SK-N-SH (cell line): ENCODE measurements around the gene SLC2A11. TPM values are rescaled to one million over a fixed set of nuclear protein-coding genes. Genes with fewer than 3 reads are reported as not detected.

Experiments used
- CTCF ChIA-PET: fragments of 300-600, 350-600 bp; formaldehyde crosslinking; extraction: SDS; loops from one replicate; lab custom pipeline; 2021; lab: Yijun Ruan, JAX
- POLR2A ChIA-PET: fragments of 350-600 bp; sonication (Branson Sonifier 250); formaldehyde crosslinking; extraction: SDS; loops from one replicate; lab custom pipeline; 2020; ENCODE audit warnings: antibody characterized with exemption, inconsistent platforms; lab: Yijun Ruan, JAX
- DNase-seq: peaks from one replicate; pipeline ENCODE4 v3.0.0; 2012
- H2AFZ ChIP-seq: fragments of 200-600 bp; sonication (generic); 2 replicates; pipeline ENCODE4 v1.8.1; 2016; ENCODE audit warnings: antibody characterized with exemption, mild to moderate bottlenecking, low read depth
- H3F3A ChIP-seq: fragments of 200-600 bp; sonication (generic); replicated peaks from 2 replicates; pipeline ENCODE3; 2016; ENCODE audit warnings: antibody characterized with exemption, mild to moderate bottlenecking; ENCODE audit not compliant: insufficient read depth
- H3K27ac ChIP-seq, 2 experiments: fragments of 200-500 bp in 1 of 2; fragments of 200-600 bp in 1 of 2; sonication (Bioruptor generic) in 1 of 2; sonication (generic), shearing (Covaris generic) in 1 of 2; 2 replicates each; pipeline versions ENCODE4 v1.5.1 to v1.6.1; 2014 to 2016; ENCODE audit warnings: low read depth in 2 of 2, inconsistent platforms in 1 of 2, low read length in 1 of 2, mild to moderate bottlenecking in 1 of 2, mixed read lengths in 1 of 2
- H3K27me3 ChIP-seq: fragments of 200-600 bp; sonication (generic), shearing (Covaris generic); 2 replicates; pipeline ENCODE4 v1.6.1; 2016; ENCODE audit warnings: mixed run types; ENCODE audit not compliant: insufficient read depth
- H3K36me3 ChIP-seq, 2 experiments: fragments of 200-500 bp in 1 of 2; fragments of 200-600 bp in 1 of 2; sonication (Bioruptor generic) in 1 of 2; sonication (generic) in 1 of 2; replicated peaks in 1 of 2; 2 replicates each; pipeline versions ENCODE3 to v1.5.1; 2014 to 2016; ENCODE audit warnings: low read length in 1 of 2, mild to moderate bottlenecking in 1 of 2; ENCODE audit not compliant: insufficient read depth in 2 of 2, control insufficient read depth in 1 of 2
- H3K4me1 ChIP-seq, 2 experiments: fragments of 200-500 bp in 1 of 2; fragments of 200-600 bp in 1 of 2; sonication (Bioruptor generic) in 1 of 2; sonication (generic), shearing (Covaris generic) in 1 of 2; 2 replicates each; pipeline versions ENCODE4 v1.5.1 to v1.6.1; 2014 to 2016; ENCODE audit warnings: low read depth in 1 of 2, low read length in 1 of 2, mixed run types in 1 of 2; ENCODE audit not compliant: insufficient read depth in 2 of 2, control insufficient read depth in 1 of 2
- H3K4me2 ChIP-seq: fragments of 200-600 bp; sonication (generic), shearing (Covaris generic); 2 replicates; pipeline ENCODE4 v1.6.1; 2017; ENCODE audit warnings: mixed run types
- H3K4me3 ChIP-seq, 2 experiments: fragments of 200-500 bp in 1 of 2; fragments of 200-600 bp in 1 of 2; sonication (Bioruptor generic) in 1 of 2; sonication (generic), shearing (Covaris generic) in 1 of 2; 2 replicates each; pipeline versions ENCODE4 v1.5.1 to v1.8.1; 2014 to 2016; ENCODE audit warnings: low read depth in 2 of 2, inconsistent platforms in 1 of 2, low read length in 1 of 2, mild to moderate bottlenecking in 1 of 2, mixed read lengths in 1 of 2, moderate library complexity in 1 of 2
- H3K79me2 ChIP-seq: fragments of 200-600 bp; sonication (generic); 2 replicates; pipeline ENCODE4 v1.8.1; 2017; ENCODE audit warnings: mild to moderate bottlenecking; ENCODE audit not compliant: insufficient read depth
- H3K9ac ChIP-seq: fragments of 200-600 bp; sonication (generic); 2 replicates; pipeline ENCODE4 v1.6.1; 2017; ENCODE audit warnings: mixed run types
- H3K9me2 ChIP-seq: fragments of 200-600 bp; sonication (generic); 2 replicates; pipeline ENCODE4 v1.6.1; 2017; ENCODE audit warnings: mixed run types
- H3K9me3 ChIP-seq: fragments of 200-600 bp; sonication (generic); 2 replicates; pipeline ENCODE4 v1.6.1; 2017; ENCODE audit warnings: mixed run types, mild to moderate bottlenecking, moderate library complexity
- H4K20me1 ChIP-seq: fragments of 200-600 bp; sonication (generic); 2 replicates; pipeline ENCODE4 v1.6.1; 2017; ENCODE audit warnings: mild to moderate bottlenecking, mixed run types; ENCODE audit not compliant: insufficient read depth
- CHD2 ChIP-seq: fragments of 150-350 bp; IDR thresholded peaks from 2 replicates; pipeline ENCODE4 v1.6.1; 2018; ENCODE audit warnings: low read length; ENCODE audit not compliant: partially characterized antibody
- ELF1 ChIP-seq: IDR thresholded peaks from 2 replicates; pipeline ENCODE4 v1.4.0; 2012
- EP300 ChIP-seq, 2 experiments: IDR thresholded peaks; 2 replicates each; pipeline versions ENCODE4 v1.4.0 to v1.6.1; 2012; ENCODE audit warnings: borderline replicate concordance in 1 of 2, low read depth in 1 of 2, low read length in 1 of 2
- FOSL2 ChIP-seq: IDR thresholded peaks from 2 replicates; pipeline ENCODE4 v1.4.0; 2012; ENCODE audit warnings: low read depth, mild to moderate bottlenecking, moderate library complexity, borderline replicate concordance
- FOXM1 ChIP-seq: IDR thresholded peaks from 2 replicates; pipeline ENCODE4 v1.4.0; 2012; ENCODE audit warnings: low read depth, mild to moderate bottlenecking
- MEF2A ChIP-seq: IDR thresholded peaks from 2 replicates; pipeline ENCODE4 v1.4.0; 2012; ENCODE audit warnings: low read depth, borderline replicate concordance
- MXI1 ChIP-seq: IDR thresholded peaks from 2 replicates; pipeline ENCODE4 v1.6.1; 2012; ENCODE audit warnings: mild to moderate bottlenecking, low read depth, low read length, improper control_type of control experiment
- NFIC ChIP-seq: IDR thresholded peaks from 2 replicates; pipeline ENCODE4 v1.4.0; 2012; ENCODE audit warnings: borderline replicate concordance
- POLR2AphosphoS5 ChIP-seq: IDR thresholded peaks from 2 replicates; pipeline ENCODE4 v1.6.1; 2012; ENCODE audit warnings: low read depth, low read length
- RFX5 ChIP-seq: IDR thresholded peaks from 2 replicates; pipeline ENCODE4 v1.6.1; 2012; ENCODE audit warnings: mild to moderate bottlenecking, improper control_type of control experiment, low read length
- RXRA ChIP-seq: IDR thresholded peaks from 2 replicates; pipeline ENCODE4 v1.4.0; 2012; ENCODE audit warnings: low read depth, mild to moderate bottlenecking, borderline replicate concordance
- SIN3A ChIP-seq: IDR thresholded peaks from 2 replicates; pipeline ENCODE4 v1.6.1; 2012; ENCODE audit warnings: low read depth, mild to moderate bottlenecking, low read length, moderate library complexity, borderline replicate concordance
- SMC3 ChIP-seq: IDR thresholded peaks from 2 replicates; pipeline ENCODE4 v1.6.1; 2012; ENCODE audit warnings: low read depth, low read length, improper control_type of control experiment
- TCF12 ChIP-seq: IDR thresholded peaks from 2 replicates; pipeline ENCODE4 v1.4.0; 2012
- YY1 ChIP-seq: IDR thresholded peaks from 2 replicates; pipeline ENCODE4 v1.4.0; 2012; ENCODE audit warnings: low read depth, mild to moderate bottlenecking
- WGBS: methylation state at CpG from one replicate; pipeline ENCODE4 v1.1.6; 2017; ENCODE audit warnings: low lambda C conversion rate; 5-methylcytosine and 5-hydroxymethylcytosine counted together
- polyA plus RNA-seq, 3 experiments: library from polyadenylated mRNA; depleted of rRNA; stranded (reverse); fragments of >200 nt; gene quantifications; 2 replicates each; pipeline ENCODE4 v1.2.3, GENCODE V29; 2012
- TF ChIP-seq, protein P1 (sequence below): fragments of 150-350 bp; IDR thresholded peaks from 2 replicates; pipeline ENCODE4 v1.6.1; 2017; ENCODE audit warnings: antibody characterized with exemption, low read length, low read depth, borderline replicate concordance
- TF ChIP-seq, protein P2 (sequence below): fragments of 200-600 bp; sonication (generic); IDR thresholded peaks from 2 replicates; pipeline ENCODE4 v1.6.1; 2017; ENCODE audit warnings: antibody characterized with exemption, mild to moderate bottlenecking, moderate library complexity
- TF ChIP-seq, protein P3 (sequence below): IDR thresholded peaks from 2 replicates; pipeline ENCODE4 v1.4.0; 2012; ENCODE audit warnings: low read depth
- TF ChIP-seq, protein P4 (sequence below): IDR thresholded peaks from 2 replicates; pipeline ENCODE4 v1.4.0; 2012; ENCODE audit warnings: low read depth, borderline replicate concordance

SLC2A11 gene
- polyA plus RNA-seq, 1 of the 3 experiments (the other 2 are of a cell fraction), result 21.8 TPM

DNA sequence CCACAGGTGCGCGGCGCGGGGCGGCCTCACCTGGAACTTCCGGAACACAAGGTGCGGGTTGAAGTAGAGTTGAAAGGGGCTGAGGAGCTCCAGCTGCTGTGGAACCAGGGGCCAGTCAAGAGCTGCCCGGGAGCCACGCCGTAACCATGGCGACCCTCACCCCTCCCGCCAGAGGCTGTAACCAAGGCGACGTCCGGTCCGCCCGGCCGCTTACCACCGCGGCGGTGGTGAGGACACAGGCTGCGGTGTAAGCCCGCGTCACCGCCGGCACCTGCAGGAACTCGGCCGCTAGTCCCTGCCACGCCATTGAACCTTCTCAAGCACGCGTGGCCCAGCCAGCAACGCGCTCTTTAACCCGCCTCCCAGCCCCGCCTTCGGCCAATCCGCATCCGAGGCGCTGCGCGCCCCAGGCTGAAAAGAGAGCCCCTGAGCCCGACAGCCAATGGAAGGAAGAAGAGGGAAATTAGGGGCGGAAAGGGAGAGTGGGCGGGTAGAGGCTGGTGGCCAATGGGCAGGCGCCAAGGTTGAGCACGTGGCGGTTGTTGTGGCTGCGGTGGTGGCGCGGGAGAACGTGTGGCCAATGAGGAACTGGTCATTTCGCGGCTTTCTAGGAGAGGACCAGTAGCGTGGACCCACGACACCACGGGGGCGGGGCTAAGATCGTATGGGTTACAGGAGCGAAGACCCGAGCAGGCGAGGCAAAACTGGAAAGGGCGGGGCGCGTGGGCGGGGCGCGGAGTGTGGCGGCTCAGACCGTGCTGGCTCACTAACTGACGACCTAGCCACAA lies 18.8 kb upstream of the SLC2A11 start, which contains the start of gene DERL3:
DERL3 (minus strand) TSS at position 326 of the 788 bp plus-strand sequence; CDS start at position 307, 19 bp downstream.
- Histone ChIP-seq H3K27me3 (no peaks in the 10 kb centered on the region), H3K9ac (no peak within 1 kb of the TSS), H3K4me3 (no peak within 1 kb of the TSS), H3K36me3 (peaks cover 0 to 32% of the 10 kb centered on the region in 2 experiments), H3K9me3 (no peaks in the 10 kb centered on the region), H3K79me2 (no peaks in the 10 kb centered on the region), H4K20me1 (no peaks in the 10 kb centered on the region), H3F3A (no peaks in the 10 kb centered on the region), H3K4me2 (no peak within 1 kb of the TSS), H3K27ac (no peak within 1 kb of the TSS), H3K4me1 (peaks cover 0 to 22% of the 10 kb centered on the region in 2 experiments; a peak in 1 of 4 replicates), H3K9me2 (no peaks in the 10 kb centered on the region), H2AFZ (no peak within 1 kb of the TSS)
- DNase-seq, result peak; percentile 41
- ChIA-PET POLR2A (interaction anchor here (0.6 kb wide), 1 partner anchor 77 kb away, joined by 3 read pairs; no protein-coding TSS in a partner anchor), CTCF (interaction anchor here (0.6 to 1.1 kb wide), 2 partner anchors 11 to 75 kb away, joined by 4 to 5 read pairs; no protein-coding TSS in a partner anchor)
- no peak for TF ChIP-seq TCF12
- TF ChIP-seq EP300 (IDR thresholded peaks at IDR 0.05; ENCODE audit: borderline replicate concordance in 1 of 2, low read depth in 1 of 2, low read length in 1 of 2), result no peak
- WGBS, result 79% methylated on average over 57 of the region's 70 CpGs

DNA sequence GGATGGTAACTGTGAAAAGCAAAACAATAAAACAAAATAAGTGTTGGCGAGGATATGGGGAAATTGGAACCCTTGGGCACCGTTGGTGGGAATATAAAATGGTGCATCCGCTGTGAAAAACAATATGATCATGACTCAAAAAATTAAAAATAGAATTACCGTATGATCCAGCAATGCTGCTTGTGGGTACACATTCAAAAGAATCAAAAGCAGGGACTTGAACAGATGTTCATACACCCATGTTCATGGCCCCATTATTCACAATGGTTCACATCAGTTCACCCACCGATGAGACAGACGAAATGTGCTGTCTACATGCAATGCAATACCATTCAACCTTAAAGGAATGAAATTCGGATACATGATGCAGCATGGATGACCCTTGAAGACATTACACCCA lies 17.6 kb upstream of the SLC2A11 start:
- no peaks in the 10 kb centered on the region for H3F3A ChIP-seq
- H3K27ac ChIP-seq, result no peak overlapping the region
- 84% methylated on average over 7 of the region's 7 CpGs for WGBS
- POLR2A ChIA-PET, result no interaction called here
- H3K9me3 ChIP-seq, result no peaks in the 10 kb centered on the region
- peaks cover 0 to 18% of the 10 kb centered on the region in 2 experiments; a peak in 1 of 4 replicates for H3K4me1 ChIP-seq
- no peaks in the 10 kb centered on the region for H4K20me1 ChIP-seq
- peaks cover 0 to 22% of the 10 kb centered on the region in 2 experiments for H3K36me3 ChIP-seq
- H3K9ac ChIP-seq, result no peak overlapping the region
- H3K79me2 ChIP-seq, result no peaks in the 10 kb centered on the region
- H3K9me2 ChIP-seq, result no peaks in the 10 kb centered on the region
- CTCF ChIA-PET, result no interaction called here
- H3K4me3 ChIP-seq, result no peak overlapping the region
- no peak overlapping the region for H3K4me2 ChIP-seq
- no peak overlapping the region for H2AFZ ChIP-seq
- DNase-seq, result no peak
- no peaks in the 10 kb centered on the region for H3K27me3 ChIP-seq
- TF ChIP-seq, protein P1, sequence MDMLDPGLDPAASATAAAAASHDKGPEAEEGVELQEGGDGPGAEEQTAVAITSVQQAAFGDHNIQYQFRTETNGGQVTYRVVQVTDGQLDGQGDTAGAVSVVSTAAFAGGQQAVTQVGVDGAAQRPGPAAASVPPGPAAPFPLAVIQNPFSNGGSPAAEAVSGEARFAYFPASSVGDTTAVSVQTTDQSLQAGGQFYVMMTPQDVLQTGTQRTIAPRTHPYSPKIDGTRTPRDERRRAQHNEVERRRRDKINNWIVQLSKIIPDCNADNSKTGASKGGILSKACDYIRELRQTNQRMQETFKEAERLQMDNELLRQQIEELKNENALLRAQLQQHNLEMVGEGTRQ, result no peak
- TF ChIP-seq, protein P2, sequence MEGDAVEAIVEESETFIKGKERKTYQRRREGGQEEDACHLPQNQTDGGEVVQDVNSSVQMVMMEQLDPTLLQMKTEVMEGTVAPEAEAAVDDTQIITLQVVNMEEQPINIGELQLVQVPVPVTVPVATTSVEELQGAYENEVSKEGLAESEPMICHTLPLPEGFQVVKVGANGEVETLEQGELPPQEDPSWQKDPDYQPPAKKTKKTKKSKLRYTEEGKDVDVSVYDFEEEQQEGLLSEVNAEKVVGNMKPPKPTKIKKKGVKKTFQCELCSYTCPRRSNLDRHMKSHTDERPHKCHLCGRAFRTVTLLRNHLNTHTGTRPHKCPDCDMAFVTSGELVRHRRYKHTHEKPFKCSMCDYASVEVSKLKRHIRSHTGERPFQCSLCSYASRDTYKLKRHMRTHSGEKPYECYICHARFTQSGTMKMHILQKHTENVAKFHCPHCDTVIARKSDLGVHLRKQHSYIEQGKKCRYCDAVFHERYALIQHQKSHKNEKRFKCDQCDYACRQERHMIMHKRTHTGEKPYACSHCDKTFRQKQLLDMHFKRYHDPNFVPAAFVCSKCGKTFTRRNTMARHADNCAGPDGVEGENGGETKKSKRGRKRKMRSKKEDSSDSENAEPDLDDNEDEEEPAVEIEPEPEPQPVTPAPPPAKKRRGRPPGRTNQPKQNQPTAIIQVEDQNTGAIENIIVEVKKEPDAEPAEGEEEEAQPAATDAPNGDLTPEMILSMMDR, result no peak
- TF ChIP-seq YY1, result no peak
- TF ChIP-seq POLR2AphosphoS5, result no peak
- no peak for TF ChIP-seq CHD2
- TF ChIP-seq FOXM1, result no peak
- no peak for TF ChIP-seq RXRA
- no peak for TF ChIP-seq FOSL2
- no peak for TF ChIP-seq NFIC
- no peak for TF ChIP-seq SMC3
- no peak for TF ChIP-seq ELF1
- TF ChIP-seq MXI1, result no peak
- TF ChIP-seq RFX5, result no peak
- TF ChIP-seq TCF12, result no peak
- no peak for TF ChIP-seq SIN3A
- TF ChIP-seq, protein P3, sequence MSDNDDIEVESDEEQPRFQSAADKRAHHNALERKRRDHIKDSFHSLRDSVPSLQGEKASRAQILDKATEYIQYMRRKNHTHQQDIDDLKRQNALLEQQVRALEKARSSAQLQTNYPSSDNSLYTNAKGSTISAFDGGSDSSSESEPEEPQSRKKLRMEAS, result no peak
- TF ChIP-seq, protein P4, sequence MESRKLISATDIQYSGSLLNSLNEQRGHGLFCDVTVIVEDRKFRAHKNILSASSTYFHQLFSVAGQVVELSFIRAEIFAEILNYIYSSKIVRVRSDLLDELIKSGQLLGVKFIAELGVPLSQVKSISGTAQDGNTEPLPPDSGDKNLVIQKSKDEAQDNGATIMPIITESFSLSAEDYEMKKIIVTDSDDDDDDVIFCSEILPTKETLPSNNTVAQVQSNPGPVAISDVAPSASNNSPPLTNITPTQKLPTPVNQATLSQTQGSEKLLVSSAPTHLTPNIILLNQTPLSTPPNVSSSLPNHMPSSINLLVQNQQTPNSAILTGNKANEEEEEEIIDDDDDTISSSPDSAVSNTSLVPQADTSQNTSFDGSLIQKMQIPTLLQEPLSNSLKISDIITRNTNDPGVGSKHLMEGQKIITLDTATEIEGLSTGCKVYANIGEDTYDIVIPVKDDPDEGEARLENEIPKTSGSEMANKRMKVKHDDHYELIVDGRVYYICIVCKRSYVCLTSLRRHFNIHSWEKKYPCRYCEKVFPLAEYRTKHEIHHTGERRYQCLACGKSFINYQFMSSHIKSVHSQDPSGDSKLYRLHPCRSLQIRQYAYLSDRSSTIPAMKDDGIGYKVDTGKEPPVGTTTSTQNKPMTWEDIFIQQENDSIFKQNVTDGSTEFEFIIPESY, result no peak
- no peak for TF ChIP-seq MEF2A
